MCF 10A (cell line): Measurements from ENCODE around the gene MEGF8. TPM values are rescaled to one million over a fixed set of nuclear protein-coding genes. Genes with fewer than 3 reads are reported as not detected.

Source experiments
- BruUV-seq: library from RNA; stranded (reverse); fragments of 400-500 nt; replicated peaks from 2 replicates; lab custom pipeline; 2021; lab: Mats Ljungman, UMichigan
- CTCF ChIA-PET: fragments of 300-600 bp; sonication (Branson Sonifier 250); formaldehyde crosslinking; extraction: SDS; loops from one replicate; lab custom pipeline; 2021; ENCODE audit warnings: antibody characterized with exemption, inconsistent platforms; lab: Yijun Ruan, JAX
- POLR2A ChIA-PET: fragments of 300-600, 350-650 bp; sonication (Branson Sonifier 250); formaldehyde crosslinking; extraction: SDS; loops from one replicate; lab custom pipeline; 2020; ENCODE audit warnings: antibody characterized with exemption, inconsistent platforms; lab: Yijun Ruan, JAX
- DNase-seq: peaks from one replicate; pipeline ENCODE4 v3.0.0-alpha.2; 2018; ENCODE audit not compliant: unreplicated experiment
- H3K27ac Mint-ChIP-seq: one replicate; pipeline ENCODE4 v1.8.0; 2022; ENCODE audit warnings: mild to moderate bottlenecking, low read depth, mixed read lengths; ENCODE audit not compliant: unreplicated experiment
- H3K27me3 Mint-ChIP-seq: one replicate; pipeline ENCODE4 v1.8.0; 2022; ENCODE audit warnings: mixed read lengths; ENCODE audit not compliant: insufficient read depth, unreplicated experiment
- H3K36me3 Mint-ChIP-seq: one replicate; pipeline ENCODE4 v1.8.0; 2022; ENCODE audit warnings: mild to moderate bottlenecking, moderate library complexity, mixed read lengths; ENCODE audit not compliant: insufficient read depth, unreplicated experiment
- H3K4me1 Mint-ChIP-seq: one replicate; pipeline ENCODE4 v1.8.0; 2022; ENCODE audit warnings: mixed read lengths; ENCODE audit not compliant: insufficient read depth, unreplicated experiment
- H3K4me3 Mint-ChIP-seq: one replicate; pipeline ENCODE4 v1.8.0; 2022; ENCODE audit warnings: mild to moderate bottlenecking, moderate library complexity, mixed read lengths; ENCODE audit not compliant: unreplicated experiment
- H3K9me3 Mint-ChIP-seq: one replicate; pipeline ENCODE4 v1.8.0; 2022; ENCODE audit warnings: mixed read lengths; ENCODE audit not compliant: unreplicated experiment
- CTCF ChIP-seq: fragments of 200-600 bp; IDR thresholded peaks from one replicate; pipeline ENCODE4 v1.8.0; 2022; ENCODE audit warnings: antibody characterized with exemption, mild to moderate bottlenecking; ENCODE audit not compliant: unreplicated experiment
- intact Hi-C: fragments of 100-400 bp; cut with micrococcal nuclease; formaldehyde crosslinking; loops from 2 replicates; pipeline ENCODE4 v1.14.1; 2022
- total RNA-seq: library from RNA; stranded (reverse); gene quantifications from 2 replicates; pipeline ENCODE4 v1.2.3, GENCODE V29; 2022

The MEGF8 gene
- total RNA-seq, 1 experiment from 2014 or later, result 13.0 TPM

- POLR2A ChIA-PET, result interaction anchor here (0.7 to 2.9 kb wide), 2 partner anchors 22 to 23 kb away, joined by 6 to 11 read pairs; no protein-coding TSS in a partner anchor
- no peak for DNase-seq
- CTCF ChIA-PET, result interaction anchor here (0.5 to 2.2 kb wide), 9 partner anchors 7 to 762 kb away, joined by 3 to 13 read pairs (median 4); no protein-coding TSS in a partner anchor
- intact Hi-C loops, result no loop called here
- Mint-ChIP-seq H3K27ac (no peak overlapping the region), H3K4me3 (no peak overlapping the region), H3K27me3 (no peaks in the 10 kb centered on the region), H3K36me3 (peaks cover 26% of the 10 kb centered on the region), H3K4me1 (peaks cover 34% of the 10 kb centered on the region), H3K9me3 (no peaks in the 10 kb centered on the region)
- no peak for TF ChIP-seq CTCF
- no TSS peak for BruUV-seq
Observed at GRCh38 chr19:42419309-42419708, 93.9 kb downstream of the MEGF8 start.

DNA sequence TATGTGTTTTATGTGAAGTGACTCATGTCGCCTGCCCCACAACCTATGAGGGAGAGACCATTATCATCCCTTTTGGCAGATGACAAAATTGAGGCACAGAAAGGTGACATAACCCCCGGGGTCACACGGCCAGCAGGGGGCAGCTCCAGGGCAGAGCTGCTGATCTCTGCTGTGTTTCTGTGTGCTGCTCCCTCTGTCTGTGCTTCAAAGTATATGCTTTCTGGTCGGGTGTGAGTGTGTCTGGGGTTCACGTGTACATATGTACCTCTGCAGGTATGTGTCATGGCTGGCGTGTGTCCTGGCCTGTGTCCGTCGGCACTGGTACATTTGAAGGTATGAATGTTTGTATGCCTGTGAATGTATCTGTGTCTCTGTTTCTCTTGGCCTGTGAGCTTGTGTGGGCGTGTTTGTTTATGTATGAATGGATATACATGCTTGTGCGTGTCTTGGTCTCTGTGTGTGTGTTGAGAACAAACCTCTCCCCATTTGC, 94.7 kb downstream of the MEGF8 start:
- BruUV-seq, result no TSS peak
- no peaks in the 10 kb centered on the region for H3K9me3 Mint-ChIP-seq
- POLR2A ChIA-PET, result interaction anchor here (0.5 to 2.9 kb wide), 5 partner anchors 20 to 273 kb away, joined by 3 to 11 read pairs (median 3); partner anchors contain the start of gene DEDD2
- H3K4me1 Mint-ChIP-seq, result peaks cover 34% of the 10 kb centered on the region
- intact Hi-C loops, result no loop called here
- DNase-seq, result peak; percentile 89
- CTCF ChIA-PET, result interaction anchor here (0.5 to 2.2 kb wide), 11 partner anchors 8 to 1805 kb away, joined by 3 to 13 read pairs (median 4); no protein-coding TSS in a partner anchor
- H3K4me3 Mint-ChIP-seq, result no peak overlapping the region
- no peaks in the 10 kb centered on the region for H3K27me3 Mint-ChIP-seq
- peak; percentile 91 for TF ChIP-seq CTCF
- no peak overlapping the region for H3K27ac Mint-ChIP-seq
- H3K36me3 Mint-ChIP-seq, result peaks cover 21% of the 10 kb centered on the region

GRCh38 chr19:42421101-42421500, 95.7 kb downstream of the MEGF8 start:
- Mint-ChIP-seq H3K4me1 (peaks cover 34% of the 10 kb centered on the region), H3K27me3 (no peaks in the 10 kb centered on the region), H3K27ac (peak overlapping the region; percentile 88), H3K36me3 (peaks cover 17% of the 10 kb centered on the region), H3K4me3 (no peak overlapping the region), H3K9me3 (no peaks in the 10 kb centered on the region)
- CTCF ChIA-PET, result interaction anchor here (0.7 to 2.2 kb wide), 4 partner anchors 13 to 445 kb away, joined by 3 to 13 read pairs (median 9); no protein-coding TSS in a partner anchor
- no peak for DNase-seq
- BruUV-seq, result no TSS peak
- POLR2A ChIA-PET, result interaction anchor here (1.0 to 2.9 kb wide), 2 partner anchors 21 to 24 kb away, joined by 3 to 11 read pairs; partner anchors contain the start of gene CXCL17
- intact Hi-C loops, result no loop called here
- no peak for TF ChIP-seq CTCF

GRCh38 chr19:42421591-42422031, 96.2 kb downstream of the MEGF8 start:
- BruUV-seq, result no TSS peak
- peak; percentile 80 for DNase-seq
- no peak for TF ChIP-seq CTCF
- no peaks in the 10 kb centered on the region for H3K9me3 Mint-ChIP-seq
- peaks cover 34% of the 10 kb centered on the region for H3K4me1 Mint-ChIP-seq
- CTCF ChIA-PET, result interaction anchor here (1.9 to 2.2 kb wide), 2 partner anchors 12 to 19 kb away, joined by 12 to 13 read pairs; no protein-coding TSS in a partner anchor
- peak overlapping the region; percentile 88 for H3K27ac Mint-ChIP-seq
- H3K4me3 Mint-ChIP-seq, result peak overlapping the region; percentile 96
- intact Hi-C loops, result no loop called here
- peaks cover 17% of the 10 kb centered on the region for H3K36me3 Mint-ChIP-seq
- POLR2A ChIA-PET, result interaction anchor here (1.0 to 2.9 kb wide), 2 partner anchors 21 to 25 kb away, joined by 3 to 11 read pairs; partner anchors contain the start of gene CXCL17
- H3K27me3 Mint-ChIP-seq, result no peaks in the 10 kb centered on the region
